DMS114 treated with DMSO at 0.1 percent for 48 hours (cell line): ENCODE data around the gene RIPPLY3.

Source experiments
- DNase-seq: peaks from one replicate; lab custom pipeline; 2025; ENCODE audit not compliant: unreplicated experiment; lab: John Stamatoyannopoulos, UW

Gene RIPPLY3, protein sequence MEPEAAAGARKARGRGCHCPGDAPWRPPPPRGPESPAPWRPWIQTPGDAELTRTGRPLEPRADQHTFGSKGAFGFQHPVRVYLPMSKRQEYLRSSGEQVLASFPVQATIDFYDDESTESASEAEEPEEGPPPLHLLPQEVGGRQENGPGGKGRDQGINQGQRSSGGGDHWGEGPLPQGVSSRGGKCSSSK

DNA sequence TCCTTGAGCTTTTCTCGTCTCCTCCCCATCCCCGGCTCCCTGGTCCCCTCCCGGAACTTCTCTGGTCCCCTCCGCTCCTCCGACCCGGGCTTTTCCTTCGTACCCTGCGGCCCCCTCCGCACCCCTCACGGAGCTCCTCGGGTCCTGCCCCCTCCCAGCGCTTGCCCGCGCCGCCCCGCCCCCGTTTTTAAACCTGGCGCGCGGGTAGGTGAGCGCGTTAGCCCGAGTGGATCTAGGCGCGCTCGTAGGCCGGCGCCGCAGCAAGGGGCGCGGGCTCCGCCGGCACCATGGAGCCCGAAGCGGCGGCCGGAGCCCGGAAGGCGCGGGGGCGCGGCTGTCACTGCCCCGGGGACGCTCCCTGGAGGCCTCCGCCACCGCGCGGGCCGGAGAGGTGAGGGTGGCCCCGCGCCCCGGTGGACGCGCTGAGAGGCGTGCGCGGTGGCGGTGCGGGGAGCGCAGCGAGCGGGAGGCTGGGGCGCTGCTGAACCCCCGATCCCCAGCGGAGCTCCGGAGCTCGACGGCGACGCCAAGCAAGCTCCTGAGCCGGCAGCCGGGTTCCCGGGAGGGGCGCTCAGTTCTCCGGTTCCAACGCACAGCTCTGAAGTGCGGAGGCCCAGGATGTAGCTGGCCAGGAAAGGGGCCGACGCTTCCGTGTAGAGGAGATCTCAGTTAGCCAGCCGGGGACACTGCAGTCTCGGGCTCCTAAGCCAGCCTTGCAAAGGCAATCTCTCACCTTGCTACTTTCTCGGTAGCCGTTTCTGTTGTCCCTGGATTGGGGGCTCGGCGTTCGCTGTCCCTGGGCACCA lies at the start of gene RIPPLY3:
TSS of gene RIPPLY3 (plus strand) at position 217 of the 806 bp plus-strand sequence. CDS start at position 288, 71 bp downstream.
- no peak for DNase-seq

DNA sequence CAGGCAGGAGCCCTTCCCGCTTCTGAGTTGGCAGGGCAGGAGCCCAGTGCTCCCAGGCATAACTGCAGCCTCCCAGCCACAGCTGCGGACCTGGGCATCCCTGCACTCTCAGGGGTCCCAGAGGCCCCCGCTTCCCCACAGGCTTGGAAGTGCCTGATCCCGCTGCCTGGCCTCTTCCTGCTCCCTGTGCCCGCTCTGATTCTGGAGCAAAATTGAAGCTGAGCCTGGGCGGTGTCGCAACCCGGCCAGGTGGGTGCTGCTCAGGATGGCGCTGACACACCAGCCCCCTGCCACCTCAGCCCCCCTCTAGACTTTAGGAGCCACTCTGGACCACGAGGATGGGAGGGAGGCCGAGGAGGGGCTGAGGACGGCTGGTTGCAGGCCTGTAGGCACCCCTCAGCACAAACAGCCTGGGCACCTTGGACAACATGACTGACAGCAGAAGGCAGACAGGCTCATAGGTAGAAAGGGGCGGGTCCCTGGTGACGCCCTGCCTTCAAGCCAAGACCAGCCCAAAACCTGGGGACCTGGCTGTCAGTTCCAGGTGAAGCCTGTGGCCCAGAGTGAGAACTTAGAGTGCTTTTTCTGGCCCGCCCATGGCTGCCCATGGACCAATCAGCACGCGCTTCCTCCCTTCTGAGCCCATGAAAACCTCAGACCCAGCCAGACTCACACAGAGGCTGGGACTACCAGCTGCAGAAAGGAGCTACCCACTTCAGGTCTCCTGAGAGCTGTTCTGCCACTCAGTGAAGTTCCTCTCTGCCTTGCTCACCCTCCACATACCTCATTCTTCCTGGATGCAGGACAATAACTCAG lies 47.3 kb upstream of the RIPPLY3 start:
- DNase-seq, result no peak

DNA sequence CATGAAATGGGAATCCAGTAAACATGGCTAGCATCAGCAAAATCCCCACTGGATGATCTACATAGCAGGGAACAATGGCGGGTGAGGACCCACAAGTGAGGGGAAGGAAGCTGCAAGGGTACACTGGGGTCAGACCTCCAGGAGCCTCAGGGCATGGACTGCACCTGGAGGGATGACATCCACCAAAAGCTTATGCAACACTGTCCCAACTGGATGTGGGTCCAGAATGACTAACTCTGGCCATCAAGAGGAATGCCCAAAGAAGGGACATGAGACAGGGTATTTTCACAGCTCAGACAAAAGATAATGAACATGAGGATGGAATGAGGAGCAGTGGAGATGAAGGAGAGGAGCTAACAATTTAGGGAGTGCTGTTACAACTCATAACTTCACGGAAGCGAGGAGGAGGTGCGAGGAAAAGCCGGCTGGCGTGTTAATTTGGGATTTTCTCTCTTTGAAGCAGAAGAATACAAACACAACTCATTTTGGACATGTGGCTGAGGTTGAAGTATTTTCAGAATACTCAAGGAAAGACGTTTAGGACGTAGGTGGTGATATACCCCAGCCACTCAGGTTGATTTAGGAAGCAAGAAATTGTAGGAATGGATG lies 45.7 kb upstream of the RIPPLY3 start:
- DNase-seq, result no peak

DNA sequence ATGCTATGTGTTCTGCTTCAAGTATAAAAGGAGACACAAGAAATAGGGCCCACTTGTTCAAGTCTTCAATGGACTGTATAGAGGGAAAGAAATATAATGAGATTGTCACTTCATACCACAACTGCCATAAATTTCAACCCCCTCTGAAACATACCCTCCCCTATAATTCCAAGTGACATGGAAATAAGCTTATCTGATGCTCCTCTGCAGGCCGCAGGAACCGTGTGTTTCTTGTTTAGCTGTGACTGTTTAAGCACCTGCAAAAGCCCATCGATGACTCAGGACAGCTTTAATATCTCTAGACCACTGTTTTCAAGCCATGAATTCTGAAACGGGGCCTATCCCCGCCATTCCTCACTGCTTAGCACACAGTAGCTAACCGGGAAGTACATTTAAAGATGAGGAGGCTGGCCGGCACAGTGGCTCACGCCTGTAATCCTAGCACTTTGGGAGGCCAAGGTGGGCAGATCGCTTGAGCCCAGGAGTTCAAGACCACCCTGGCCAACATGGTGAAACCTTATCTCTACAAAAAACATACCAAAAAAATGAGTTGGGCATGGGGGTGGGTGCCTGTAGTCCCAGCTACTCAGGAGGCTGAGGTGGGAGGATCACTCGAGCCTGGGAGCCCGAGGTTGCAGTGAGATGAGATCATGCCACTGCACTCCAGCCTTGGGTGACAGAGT lies 44.3 kb upstream of the RIPPLY3 start:
- DNase-seq, result no peak

DNA sequence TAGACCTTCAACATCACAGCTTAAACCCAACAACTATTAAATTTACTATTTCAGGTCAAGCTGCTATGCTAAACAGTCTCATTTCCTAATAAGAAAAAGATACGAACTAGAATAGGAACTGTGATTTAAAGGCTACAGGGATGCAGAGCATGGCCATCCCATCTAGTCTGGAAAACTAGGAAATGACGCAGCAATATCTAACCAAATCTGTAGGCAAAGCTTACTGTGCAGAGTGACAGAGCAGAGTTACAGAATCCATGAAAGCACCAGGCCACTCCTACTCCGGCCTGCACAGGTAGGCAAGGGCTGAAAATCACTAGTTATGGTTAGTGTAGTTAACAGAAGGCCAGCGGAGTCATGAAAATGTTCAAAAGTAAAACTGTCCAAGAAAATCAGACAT lies 42.1 kb upstream of the RIPPLY3 start:
- DNase-seq, result no peak

DNA sequence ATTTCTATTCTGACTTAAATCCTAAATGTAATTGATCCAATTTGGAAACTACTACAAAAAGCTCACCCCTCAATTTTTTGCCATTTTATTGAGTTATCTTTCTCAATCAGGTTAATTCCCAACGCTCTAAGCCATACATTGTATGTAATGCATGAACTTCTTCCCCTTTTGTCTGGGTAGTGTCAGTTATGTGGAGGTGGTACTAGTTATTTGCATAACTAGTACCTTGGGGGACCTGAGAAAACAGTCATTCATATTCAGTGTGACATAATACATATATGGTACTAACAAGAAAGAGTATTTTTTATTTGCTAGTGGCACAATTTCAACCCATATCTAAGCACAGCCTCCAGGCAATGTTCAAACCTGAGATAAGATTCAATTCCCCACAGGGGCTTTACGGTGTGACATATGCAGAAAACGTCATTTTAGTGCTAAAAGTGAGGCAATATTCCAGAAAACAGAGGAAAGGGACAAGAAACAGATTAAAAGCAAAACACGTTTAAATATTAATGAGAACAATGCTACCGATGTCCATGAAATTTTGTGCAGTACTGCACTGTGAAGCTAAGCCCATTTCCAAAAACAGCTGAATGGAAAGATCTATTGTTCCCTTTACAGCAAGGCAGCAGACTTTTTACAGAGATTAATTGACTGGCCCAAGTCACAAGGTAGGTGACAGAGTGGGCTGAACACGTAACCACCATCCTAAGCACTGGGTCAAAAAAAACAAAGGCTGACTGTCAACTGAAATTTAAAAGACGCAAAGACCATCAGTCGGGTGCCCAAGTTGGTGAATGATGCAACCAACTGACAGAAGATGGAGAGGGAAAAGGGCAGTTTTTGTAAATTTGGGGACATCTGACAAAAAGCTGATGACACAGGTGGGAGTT lies 41.4 kb upstream of the RIPPLY3 start:
- no peak for DNase-seq

DNA sequence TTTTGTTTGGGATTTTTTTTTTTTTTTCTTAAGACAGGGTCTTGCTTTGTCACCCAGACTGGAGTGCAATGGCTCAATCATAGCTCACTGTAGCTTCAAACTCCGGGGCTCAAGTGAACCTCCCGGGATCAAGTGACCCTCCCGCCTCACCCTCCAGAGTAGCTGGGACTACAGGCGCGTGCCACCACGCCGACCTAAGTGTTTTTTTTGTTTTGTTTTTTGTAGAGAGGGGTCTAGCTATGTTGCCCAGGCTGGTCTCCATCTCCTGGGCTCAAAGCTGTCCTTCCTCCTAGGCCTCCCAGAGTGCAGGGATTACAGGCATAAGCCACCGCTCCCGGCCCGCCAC lies 40.8 kb upstream of the RIPPLY3 start:
- DNase-seq, result no peak

DNA sequence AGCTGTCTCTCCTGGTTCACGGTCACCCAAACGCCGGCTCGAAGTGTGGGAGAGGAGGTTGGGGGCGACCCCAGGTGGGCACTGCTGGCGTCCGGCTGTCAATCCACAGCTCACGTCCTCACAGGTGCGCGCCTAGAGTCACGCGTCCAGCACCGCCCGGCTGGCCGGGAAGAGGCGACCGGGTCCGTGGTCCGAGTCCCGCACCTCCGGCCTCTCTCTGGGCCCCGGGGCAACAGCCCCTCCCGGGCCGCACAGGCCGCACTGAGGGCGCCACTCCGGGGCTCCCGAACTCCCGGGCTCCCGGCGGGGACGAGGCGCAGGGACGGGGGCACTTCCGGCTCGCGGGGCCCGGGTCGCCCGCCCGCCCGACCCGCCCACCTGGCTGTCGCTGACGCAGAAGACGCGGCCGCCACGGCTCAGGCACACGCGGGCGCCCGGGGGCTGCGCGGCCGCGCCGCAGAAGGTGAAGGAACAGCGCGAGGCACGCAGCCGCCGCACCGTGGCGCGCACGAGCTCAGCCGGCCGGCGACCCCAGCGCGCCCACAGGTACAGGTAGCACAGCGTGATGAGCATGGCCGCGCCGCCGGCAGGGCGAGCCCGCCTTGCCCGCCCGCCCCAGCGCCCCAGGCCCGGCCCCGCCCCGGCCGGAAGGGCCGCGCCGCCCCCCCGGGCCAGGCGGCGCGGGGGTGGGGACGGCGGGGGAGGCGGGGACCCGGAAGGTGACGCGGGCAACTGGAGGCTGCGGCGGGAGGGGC lies 40.3 kb upstream of the RIPPLY3 start, which contains the start of gene HLCS:
TSS of gene HLCS (minus strand) at position 604 of the 755 bp plus-strand sequence. CDS start at position 573, 31 bp downstream.
- no peak for DNase-seq

DNA sequence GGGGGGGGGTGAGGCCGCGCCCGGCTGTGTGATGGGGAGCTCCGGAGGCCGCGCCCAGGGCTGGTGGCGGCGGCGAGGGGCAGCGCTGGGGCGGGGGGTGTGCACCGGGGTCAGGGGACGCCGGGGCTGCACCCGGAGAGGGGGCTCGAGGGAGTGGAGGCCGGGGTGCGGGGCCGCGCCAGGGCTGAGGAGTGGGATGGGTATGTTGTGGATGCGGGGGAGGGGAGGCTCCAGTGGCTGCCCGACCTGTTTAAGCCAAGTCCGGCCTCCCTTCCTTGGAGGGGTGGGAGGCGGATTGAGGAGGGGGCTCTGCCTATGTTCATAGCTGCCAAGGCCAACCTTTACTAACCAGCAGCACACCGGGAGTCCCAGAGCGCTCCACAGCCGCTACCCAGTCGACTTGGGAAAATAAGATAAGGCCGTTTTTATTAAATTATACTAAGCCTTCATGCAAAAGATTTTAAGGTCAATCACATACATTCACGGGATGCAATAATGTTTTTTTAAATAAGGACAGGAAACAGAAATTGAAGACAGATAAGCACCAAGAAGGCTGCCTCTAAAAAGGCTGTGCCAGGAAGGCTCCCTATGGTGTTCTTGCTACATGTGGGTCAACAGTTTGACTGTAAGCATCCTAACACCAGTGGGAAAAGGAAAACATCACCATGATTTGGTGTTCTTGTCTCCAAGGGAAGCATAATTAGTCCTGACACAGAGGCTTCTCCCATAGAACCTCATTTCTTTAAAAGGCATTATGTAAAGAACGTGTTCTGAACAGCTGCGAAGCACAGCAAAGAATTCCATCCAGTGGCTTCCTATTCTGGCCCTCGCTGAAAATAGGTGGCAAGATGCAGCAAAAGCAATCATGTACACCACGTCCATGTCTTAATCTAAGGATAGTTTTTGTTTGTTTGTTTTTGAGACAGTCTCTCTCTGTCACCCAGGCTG lies 39.4 kb upstream of the RIPPLY3 start:
- no peak for DNase-seq

DNA sequence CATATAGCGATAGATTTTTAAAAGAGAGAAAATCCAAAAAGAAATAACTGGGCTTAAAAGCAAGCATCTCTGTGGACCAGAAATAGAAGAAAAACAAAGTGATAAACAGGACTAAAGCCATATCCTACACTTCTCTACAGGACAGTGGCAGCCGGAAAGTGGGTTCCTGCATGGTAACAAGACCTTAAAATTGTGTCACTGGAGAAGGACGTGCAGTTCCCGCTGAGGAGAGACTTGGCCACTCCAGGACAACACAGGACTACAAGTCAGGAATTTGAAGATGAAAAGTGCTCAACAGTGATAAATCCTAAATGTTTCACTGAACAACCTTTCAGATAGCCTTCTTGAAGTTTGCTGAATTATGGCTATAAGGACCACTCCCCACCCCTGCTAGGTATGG lies 38.1 kb upstream of the RIPPLY3 start:
- no peak for DNase-seq

DNA sequence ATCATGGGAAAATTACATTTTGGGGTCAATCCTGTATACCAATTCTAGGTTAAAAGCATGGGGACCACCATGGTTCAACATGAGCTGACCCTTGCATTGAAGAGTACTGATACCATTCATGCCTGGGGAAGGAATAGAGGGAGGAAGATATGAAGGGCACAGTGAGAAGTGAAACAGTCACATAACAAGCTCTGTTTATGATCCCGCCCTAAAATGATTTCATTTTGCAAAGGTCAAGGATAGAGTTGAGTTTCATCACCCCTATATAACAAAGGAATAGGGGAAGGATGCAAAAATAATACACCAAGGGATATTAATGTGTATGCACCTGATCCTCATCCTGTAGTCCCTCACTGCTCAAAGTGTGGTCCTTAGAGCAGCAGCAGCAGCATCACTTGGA lies 37.5 kb upstream of the RIPPLY3 start:
- no peak for DNase-seq

DNA sequence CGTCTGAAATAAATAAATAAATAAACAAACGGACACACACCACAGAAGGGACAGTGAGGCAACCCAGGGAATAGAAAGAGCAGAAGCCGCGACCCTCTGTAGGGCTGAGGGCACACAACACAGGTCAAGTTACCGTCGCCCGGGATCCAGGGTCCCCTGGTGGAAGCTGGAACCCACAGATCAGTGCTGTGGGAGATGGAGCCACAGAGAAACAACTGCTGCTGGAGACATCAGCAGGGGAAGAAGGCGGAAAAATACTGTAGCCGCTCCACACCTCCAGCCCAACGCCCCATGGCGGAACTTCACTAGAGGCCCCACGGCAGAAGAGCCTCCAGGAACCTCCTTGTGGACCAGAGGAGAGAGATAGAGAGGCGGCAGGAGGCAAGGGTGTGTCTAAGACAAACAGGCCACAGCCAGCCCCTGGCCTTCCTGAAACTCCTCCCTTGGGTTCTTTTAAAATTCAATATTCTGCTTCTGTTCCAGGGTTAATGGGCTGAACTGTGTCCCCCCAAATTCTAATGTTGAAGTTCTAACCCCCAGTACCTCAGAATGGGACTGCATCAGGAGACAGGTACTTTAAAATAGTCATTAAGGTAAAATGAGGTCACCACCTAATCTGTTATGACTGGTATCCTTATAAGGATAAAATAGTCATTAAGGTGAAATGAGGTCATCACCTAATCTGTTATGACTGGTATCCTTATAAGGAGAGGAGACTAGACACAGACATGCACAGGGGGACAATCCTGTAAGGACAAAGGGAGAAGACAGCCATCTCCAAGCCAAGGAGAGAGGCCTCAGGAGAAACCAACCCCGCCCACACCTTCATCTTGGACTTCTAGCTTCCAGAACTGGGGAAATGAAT lies 32.3 kb upstream of the RIPPLY3 start:
- DNase-seq, result no peak

DNA sequence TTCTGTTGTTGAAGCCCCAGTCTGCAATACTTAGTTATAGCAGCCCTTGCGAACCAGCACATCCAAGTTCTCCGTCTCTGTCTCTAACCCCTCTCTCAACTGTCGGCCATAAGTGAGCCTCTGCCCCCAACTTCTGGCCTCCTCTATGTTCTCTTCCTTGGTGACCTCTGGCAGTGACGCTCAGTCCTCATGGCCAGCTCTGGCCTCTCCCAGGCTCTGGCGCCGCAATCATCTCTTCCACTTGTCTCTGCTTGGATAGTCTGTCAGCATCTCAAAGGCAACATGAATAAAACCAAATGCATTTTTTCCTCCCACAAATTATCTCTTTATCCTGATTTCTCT lies 31.7 kb upstream of the RIPPLY3 start:
- no peak for DNase-seq

DNA sequence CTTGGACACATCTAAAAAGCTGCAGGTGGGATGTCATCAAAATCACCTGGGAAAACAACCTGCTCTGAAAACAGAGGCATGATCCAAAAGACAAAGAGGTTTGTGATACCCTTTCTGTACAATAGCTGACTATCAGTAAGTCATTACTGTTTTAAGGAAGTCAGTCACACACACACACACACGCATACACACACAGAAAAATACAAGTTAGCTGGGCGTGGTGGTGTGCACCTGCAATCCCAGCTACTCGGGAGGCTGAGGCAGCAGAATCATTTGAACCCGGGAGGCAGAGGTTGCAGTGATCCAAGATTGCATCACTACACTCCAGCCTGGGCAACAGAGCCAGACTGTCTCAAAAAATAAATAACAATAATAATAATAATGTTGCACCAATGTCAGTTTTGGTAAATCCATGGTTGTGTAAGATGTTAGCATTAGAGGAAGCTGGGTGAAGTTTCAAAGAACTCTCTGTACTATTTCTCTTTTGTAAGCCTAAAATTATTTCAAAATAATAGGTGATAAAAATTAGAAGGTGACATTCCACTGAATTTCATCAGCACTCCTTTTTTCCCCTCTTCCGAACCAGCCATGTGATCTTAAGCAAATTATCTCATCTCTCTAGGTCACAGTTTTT lies 30.2 kb upstream of the RIPPLY3 start:
- no peak for DNase-seq

DNA sequence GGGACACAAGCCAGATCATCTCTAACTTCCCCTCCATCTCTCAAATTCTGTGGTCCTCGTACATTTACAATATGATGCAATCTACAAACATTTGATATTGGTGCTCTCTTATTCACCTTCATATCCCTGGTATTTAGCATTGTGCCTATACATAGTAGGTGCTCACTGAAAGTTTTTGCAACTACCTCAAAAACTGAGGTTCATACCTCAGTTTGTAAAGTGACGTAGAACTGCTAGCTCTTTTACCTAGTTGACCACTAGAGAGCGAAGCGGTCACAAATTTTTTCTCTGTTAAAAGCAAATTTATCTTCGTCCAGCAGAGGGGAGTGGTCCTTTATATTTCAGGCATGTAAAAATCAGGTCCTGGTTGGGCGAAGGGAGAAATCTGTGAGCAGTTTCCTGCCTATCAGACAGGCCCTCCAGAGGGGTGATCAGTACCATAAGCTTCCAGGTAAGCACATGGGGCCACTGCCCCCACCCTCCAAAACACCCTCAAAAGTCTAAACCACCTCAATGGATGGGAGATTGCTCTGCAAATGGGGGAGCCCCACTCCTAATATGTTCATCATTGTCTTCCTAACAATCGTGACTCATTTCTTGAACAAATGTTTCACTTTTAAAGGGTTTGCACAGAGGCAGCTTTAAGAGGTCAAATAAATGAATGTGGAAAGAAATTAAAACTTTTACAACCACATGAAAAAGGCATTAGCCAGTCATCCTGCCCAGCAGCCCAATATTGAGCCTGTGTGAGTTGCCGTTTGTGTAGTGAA lies 29.4 kb upstream of the RIPPLY3 start:
- DNase-seq, result peak; percentile 79
